Measurements from ENCODE around the gene ENPP7.

Gene ENPP7

DNA sequence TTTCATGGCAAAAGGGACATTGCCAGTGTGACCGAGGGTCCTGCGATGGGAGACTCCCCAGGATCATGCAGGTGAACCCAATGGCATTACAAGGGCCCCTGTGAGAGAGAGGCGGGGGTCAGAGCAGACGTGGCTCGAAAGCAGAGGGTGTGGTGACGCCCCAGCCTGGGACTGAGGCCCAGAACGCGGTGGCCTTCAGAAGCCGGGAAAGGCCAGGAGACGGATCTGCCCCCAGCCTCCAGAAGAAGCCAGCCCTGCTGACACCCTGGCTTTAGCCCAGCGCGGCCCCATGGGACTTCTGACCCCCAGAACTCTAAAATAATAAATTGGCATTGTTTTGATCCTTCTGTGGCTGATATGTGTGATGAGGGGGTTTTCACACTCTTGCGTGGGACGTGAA lies 17.4 kb upstream of the ENPP7 start:
- H3K4me3 ChIP-seq (ENCODE audit: low read length): no peak overlapping the region
- TF ChIP-seq ZNF274 (IDR thresholded peaks at IDR 0.05; ENCODE audit: low read depth, low read length): no peak

DNA sequence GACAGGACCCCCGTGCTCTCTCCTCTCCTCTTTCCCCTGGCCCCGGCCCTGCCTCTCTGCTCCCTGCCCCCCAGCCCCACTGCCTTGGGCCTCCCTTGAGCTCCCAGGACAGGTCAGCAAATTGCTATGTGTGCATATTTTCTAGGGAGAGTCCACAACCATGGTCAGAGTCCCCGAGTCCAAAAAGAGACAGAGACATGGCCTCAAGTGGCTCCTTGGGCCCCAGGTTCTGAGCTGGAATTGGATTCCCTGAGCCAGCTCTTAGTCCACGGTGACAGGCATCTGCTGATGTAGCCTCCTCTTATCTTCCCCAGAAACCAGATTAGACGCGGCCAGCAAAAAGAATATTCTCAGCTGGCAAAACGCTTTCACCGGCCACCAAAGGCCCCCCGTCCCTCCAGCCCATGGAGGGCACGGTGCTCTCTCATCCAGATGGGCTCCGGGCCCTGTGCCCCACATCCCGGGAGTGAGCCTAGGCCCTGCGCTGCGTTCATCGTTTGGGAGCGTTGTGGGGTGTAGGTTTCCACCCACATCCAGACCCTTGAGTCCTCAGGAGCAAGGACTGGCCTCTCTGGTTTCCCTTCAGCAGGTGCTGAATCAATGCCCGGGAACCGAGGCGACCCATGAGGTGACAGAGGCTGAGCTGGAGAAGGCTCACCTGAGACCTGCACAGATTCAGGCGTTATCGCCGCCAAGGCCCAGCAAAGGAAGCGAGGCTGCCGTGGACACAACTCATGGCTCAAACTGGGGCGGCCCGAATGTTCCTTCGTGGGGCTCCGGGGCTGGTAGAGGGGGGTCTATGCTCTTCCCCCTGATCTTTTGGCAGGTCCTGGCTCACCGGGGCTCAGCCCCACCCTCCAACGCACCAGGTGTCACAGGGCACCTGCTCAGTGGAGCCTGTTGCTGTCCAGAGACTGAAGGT lies 16.3 kb upstream of the ENPP7 start:
- no peak overlapping the region for H3K4me3 ChIP-seq (ENCODE audit: low read length)
- TF ChIP-seq ZNF274 (IDR thresholded peaks at IDR 0.05; ENCODE audit: low read depth, low read length): no peak

DNA sequence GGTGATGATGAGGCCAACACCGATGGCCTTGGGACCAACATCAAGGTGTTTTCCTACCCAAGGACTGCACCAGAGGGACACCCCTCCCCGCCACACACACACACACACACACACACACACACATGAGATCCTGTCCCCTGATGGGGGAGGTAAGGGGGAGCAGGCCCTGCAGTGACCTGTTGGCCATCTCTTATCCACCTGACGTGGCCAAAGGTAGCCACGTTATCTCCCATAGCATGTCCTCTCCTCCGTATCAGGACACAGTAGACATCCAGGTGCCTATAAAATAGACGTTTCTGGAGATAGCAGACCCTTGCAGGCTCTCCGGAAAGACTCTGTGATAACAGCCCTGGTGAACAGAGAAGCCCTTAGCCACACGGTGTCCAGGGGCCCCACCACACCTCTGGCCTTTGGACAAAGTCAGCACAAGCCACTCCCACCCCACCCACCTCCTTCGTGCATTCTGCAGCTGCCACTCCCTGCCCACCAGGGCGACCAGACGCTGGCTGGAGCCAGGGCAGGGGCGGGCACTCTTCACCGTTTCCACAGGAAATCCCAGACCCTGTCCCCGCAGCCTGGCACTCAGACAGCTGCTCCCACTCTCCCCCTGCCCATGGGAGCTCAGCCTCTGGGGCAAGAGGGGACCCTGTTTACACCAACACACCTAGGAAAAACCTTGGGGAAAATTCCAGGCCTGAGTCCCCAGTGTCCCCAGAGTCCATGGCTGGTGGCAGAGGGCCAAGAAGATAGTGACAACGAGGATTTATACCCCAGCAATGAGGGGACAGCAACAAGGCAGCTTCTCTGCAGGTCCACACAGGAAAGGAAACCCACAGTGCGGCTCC lies 15.4 kb upstream of the ENPP7 start:
- no peak for TF ChIP-seq ZNF274 (IDR thresholded peaks at IDR 0.05; ENCODE audit: low read depth, low read length)
- H3K4me3 ChIP-seq (ENCODE audit: low read length): no peak overlapping the region

DNA sequence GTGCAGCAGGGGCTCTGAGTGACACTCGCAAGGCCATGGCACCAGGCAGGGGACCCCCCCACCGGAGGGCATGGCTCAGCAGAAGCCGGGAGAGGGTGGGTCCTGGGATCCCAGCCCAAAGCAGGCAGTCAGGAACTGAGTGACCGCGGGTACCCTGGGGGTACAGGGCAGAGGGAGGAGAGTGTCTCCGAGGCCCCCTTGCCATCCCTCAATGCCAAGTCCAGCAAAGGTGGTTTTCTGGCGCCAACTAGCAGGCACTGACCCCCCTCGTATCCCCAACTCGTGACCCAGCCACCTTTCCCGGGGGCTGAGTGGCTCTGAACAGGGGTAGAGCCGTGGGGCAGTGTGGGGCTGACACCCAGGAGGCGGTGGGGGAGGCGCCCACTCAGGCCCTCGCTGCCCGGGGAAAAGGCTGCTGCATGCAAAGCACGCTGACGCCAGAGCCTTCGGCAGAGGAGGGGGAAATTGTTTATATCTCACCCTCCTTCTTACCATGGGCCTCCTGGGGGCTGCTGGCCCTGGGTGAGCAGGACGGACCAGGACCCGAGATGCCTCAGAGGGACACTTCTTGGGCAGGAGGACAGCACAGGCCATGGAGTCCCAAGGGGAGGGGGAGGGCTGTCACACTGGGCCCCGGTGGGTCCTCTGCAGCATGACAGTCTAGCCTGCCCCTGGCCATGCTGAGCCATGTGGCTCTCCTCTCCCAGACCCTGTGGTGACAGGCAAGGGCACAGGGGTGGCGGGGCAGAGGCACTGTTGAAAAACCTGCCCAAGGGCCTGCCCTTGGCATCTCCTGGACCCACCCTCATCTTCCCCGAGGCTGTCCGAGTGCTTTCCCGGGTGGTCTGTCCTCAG lies 14.6 kb upstream of the ENPP7 start:
- TF ChIP-seq ZNF274 (IDR thresholded peaks at IDR 0.05; ENCODE audit: low read depth, low read length): no peak
- no peak overlapping the region for H3K4me3 ChIP-seq (ENCODE audit: low read length)

DNA sequence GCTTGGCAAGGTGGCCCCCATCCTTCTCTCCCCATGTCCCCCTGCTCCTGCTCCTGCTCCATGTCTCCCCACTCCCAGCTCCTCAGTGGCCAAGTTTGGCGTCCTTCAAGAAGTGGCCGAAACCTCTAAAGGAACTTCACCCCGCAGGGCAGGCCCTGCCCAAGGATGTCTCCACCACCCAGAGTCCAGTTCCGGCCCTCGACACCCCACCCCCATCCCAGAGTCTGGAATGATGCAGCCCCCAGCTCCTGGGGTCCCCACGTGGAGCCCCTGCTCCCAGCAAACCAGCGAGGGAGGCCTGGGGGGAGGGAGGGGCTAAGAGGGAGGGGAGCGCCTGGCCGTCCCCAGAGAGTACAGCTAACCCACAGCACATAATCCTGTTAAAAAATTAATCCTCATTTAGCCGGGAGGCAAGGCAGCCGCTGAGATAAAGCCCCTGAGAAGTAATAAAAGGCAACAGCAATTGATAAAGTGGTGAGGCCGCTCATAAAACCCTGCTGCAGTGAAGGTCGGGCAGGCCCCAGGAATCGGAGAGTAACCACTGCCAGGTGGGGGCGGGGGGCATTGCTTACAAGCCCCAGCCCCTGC lies 9.9 kb upstream of the ENPP7 start:
- TF ChIP-seq ZNF274 (IDR thresholded peaks at IDR 0.05; ENCODE audit: low read depth, low read length): no peak
- H3K4me3 ChIP-seq (ENCODE audit: low read length): no peak overlapping the region

DNA sequence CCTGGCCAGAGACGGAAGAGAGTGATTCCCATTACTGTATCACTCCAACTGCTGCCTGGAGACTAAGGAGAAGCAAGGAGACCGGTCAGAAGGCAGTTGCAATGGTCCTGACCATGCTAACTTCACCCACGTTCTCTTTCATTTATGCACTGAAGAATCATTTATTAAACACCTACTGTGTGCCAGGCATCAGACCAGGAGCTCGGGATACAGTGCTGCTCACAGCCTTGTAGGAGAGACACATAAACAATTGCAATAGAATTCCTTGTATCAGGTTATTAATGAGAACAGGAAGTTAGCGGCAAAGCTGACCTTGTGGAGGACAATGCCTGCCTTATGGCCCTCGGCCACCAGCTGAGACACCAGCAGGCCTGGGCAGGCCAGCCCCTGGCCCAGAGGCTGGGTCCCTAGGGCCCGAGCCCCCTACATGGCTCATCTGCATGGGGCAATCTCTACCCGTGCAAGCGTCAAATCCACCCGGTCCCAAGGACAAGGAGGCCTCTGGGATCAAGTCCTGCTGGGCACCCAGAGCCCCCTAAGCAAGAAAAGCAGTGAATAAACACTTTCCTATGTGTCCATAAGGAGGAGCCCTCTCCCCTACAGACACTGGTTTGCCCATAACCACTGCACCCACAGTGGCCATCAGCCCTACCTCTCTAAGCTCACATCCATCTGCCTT lies 8.6 kb upstream of the ENPP7 start:
- no peak overlapping the region for H3K4me3 ChIP-seq (ENCODE audit: low read length)
- no peak for TF ChIP-seq ZNF274 (IDR thresholded peaks at IDR 0.05; ENCODE audit: low read depth, low read length)

DNA sequence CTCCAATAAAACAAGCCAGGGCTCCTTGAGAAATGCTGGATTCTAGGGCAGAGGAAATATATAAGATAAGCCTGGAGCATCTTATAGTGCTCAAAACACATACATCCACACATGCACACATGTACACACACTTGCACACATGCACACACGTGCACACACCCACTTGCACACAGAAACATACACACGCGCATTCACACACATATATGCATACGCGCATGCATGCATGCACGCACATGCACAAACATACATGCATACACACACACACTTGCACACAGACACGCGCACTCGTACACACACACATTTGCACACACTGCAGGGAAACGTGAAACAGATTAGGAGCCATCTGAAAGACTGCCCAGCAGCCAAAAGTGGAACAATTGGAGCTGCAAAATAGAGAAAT lies 8.0 kb upstream of the ENPP7 start:
- no peak for TF ChIP-seq ZNF274 (IDR thresholded peaks at IDR 0.05; ENCODE audit: low read depth, low read length)
- H3K4me3 ChIP-seq (ENCODE audit: low read length): no peak overlapping the region

DNA sequence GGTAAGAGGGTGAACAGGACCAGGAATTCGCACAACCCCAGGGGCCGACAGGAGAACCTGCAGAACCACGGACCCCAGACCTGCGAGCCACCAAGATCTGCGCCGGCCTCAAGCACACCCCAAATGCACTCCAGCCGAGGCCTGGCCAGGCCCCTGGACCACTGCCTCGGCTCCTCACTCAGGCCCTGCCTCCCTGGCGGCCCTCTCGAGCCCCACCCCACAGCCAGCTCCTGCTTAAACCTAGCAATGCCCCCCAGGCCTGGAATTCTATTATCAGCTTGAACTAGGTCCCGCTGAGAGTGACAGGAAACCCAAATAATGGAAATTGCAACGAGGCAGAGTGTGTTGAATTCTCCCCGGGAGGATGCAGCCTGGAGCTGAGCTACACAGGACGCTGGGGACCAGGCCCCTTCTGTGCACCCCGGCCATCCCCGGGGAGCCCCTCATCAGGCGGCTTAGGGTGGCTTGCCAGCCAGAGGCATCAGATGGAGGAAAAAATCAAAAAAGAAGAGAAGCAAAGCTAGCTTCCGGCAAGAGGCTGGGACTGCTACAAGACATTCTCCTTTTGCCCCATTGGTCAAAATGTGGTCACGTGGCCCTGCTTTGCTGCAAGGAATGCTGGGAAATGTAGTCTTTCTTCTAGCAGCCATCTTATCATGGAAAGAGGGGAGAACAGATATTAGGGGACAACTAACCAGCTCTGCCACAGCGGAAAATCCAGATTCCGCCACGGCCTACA lies 2.4 kb upstream of the ENPP7 start:
- H3K4me3 ChIP-seq (ENCODE audit: low read length): peak overlapping the region; percentile 34; the same call in 1 of the 2 replicates
- TF ChIP-seq ZNF274 (IDR thresholded peaks at IDR 0.05; ENCODE audit: low read depth, low read length): no peak

DNA sequence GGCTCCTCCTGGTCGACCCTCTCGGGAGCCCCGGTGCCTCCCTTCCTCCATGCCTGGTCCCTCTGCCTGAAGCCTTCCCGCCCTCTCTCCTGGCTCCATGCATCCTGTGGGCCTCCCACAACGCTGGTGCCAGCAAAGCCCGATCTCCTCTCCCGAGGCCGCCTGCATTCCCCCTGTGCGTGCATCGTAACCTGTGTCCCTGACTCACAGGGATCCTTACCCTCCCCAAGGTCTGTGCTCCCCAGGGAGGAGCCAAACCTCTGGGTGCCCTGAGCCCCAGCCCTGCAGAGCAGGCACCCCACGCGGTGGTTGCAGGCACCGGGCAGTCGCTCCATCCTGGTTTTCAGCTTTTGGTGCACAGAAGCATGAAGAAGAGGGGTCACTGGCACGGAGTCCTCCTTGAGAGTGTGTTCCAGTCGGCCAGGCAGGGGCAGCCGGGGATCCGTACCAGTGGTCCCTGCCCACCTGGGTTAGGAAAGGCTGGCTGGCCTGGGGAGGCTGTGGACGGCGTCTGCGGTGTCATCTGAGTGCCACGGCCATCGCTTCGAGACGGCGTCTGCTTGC lies 1.8 kb upstream of the ENPP7 start:
- no peak for TF ChIP-seq ZNF274 (IDR thresholded peaks at IDR 0.05; ENCODE audit: low read depth, low read length)
- H3K4me3 ChIP-seq (ENCODE audit: low read length): no peak overlapping the region

DNA sequence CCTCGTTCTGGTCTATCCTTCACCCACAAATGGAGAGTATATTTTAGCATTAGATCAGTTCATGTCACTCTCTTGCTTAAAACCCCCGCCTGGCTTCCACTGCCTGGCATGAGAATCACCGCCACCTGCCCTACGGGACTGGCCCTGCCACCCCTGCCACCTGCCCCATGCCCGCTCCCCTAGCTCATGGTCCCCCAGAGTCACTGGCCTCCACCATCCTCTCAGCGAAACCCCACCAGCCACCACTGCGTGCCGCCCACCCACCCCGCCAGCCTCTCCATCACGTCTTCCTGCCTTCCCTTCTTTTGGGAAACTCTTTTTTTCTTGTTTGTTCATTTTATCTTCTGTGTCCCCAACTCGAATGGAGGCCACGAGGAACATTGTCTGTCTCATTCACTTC lies 982 bp upstream of the ENPP7 start:
- H3K4me3 ChIP-seq (ENCODE audit: low read length): no peak overlapping the region
- TF ChIP-seq ZNF274 (IDR thresholded peaks at IDR 0.05; ENCODE audit: low read depth, low read length): no peak

DNA sequence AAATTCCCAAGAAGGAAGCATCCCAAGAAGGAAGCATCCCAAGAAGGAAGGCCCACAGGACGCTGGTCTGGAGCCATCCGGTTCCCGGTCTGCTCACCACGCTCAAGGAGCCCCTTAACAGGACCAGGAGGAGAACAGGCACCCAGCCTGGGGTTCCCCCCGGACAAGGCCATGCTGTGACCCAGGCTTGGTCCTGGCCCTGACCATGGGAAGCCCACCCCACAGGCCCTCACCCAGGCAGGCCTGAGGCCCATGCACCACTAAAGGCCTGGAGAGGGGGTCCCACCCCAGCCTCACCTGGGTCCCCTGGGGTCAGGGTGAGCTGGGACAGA lies 340 bp upstream of the ENPP7 start:
- no peak for TF ChIP-seq ZNF274 (IDR thresholded peaks at IDR 0.05; ENCODE audit: low read depth, low read length)
- no peak overlapping the region for H3K4me3 ChIP-seq (ENCODE audit: low read length)

DNA sequence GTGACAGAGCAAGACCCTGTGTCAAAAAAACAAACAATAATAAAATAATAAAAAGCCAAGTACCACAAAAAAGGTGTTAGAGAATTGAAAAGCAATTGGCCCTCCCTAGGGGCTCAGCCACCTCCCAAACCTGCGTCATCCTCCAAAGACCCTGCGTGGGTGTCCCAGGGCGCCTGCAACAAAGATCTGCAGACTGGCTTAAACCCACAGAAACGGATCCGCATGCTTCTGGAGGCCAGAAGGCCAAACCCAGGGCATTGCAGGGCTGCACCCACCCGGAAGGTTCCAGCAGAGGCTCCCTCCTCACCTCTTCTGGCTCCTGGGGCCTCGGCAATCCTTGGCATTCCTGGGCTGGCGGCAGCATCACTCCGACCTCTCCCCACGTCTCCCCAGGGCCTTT lies 1.5 kb downstream of the ENPP7 start:
- H3K4me3 ChIP-seq (ENCODE audit: low read length): peak overlapping the region; percentile 69; the same call in 1 of the 2 replicates
- no peak for TF ChIP-seq ZNF274 (IDR thresholded peaks at IDR 0.05; ENCODE audit: low read depth, low read length)
